A549 (cell line): ENCODE measurements around the gene XDH. TPM values are rescaled to one million over a fixed set of nuclear protein-coding genes. Genes with fewer than 3 reads are reported as not detected.

Experiments used
- ATAC-seq, 2 experiments: fragments of 200-7000 bp in 1 of 2; fragments of >200 bp in 1 of 2; cut with Nextera tagmentation in 1 of 2; cut with Tn5 transposase in 1 of 2; 3 replicates each; pipeline versions ENCODE4 v1.8.0 to v1.9.1; 2018 to 2020; ENCODE audit warnings: mild to moderate bottlenecking in 1 of 2, moderate library complexity in 1 of 2
- CTCF ChIA-PET: fragments of 300-600 bp; sonication (Branson Sonifier 250); formaldehyde crosslinking; extraction: SDS; loops from one replicate; lab custom pipeline; 2021; ENCODE audit warnings: antibody characterized with exemption, inconsistent platforms; lab: Yijun Ruan, JAX
- POLR2A ChIA-PET: fragments of 350-600 bp; formaldehyde crosslinking; extraction: SDS; loops from one replicate; lab custom pipeline; 2021; ENCODE audit warnings: antibody characterized with exemption, inconsistent platforms; lab: Yijun Ruan, JAX
- DNase-seq, 2 experiments: peaks; one replicate each; pipeline versions ENCODE4 v3.0.0 to v3.0.0-alpha.2; 2011 to 2016; ENCODE audit warnings: low read depth in 1 of 2, low spot score in 1 of 2
- FAIRE-seq: peaks from 2 replicates; lab custom pipeline; 2011; peaks lifted over from hg19 to GRCh38; lab: Jason Lieb, UNC
- H3K27ac ChIP-seq, 2 experiments: fragments of >200 bp; sonication (Bioruptor Twin); formaldehyde crosslinking; 3 replicates each; pipeline ENCODE4 v1.5.1; 2016 to 2017
- H3K4me1 ChIP-seq: fragments of >200 bp; sonication (Bioruptor Twin); formaldehyde crosslinking; 3 replicates; pipeline ENCODE4 v1.6.1; 2016
- H3K4me2 ChIP-seq: fragments of >200 bp; sonication (Bioruptor Twin); formaldehyde crosslinking; 3 replicates; pipeline ENCODE4 v1.6.1; 2016
- H3K4me3 ChIP-seq: fragments of >200 bp; sonication (Bioruptor Twin); formaldehyde crosslinking; 3 replicates; pipeline ENCODE4 v1.5.1; 2016
- H3K9me3 ChIP-seq: fragments of >200 bp; sonication (Bioruptor Twin); formaldehyde crosslinking; 3 replicates; pipeline ENCODE4 v1.6.1; 2016
- CBX2 ChIP-seq: fragments of 200-600 bp; sonication (generic); IDR thresholded peaks from 2 replicates; pipeline ENCODE4 v1.6.1; 2016; ENCODE audit warnings: low read depth, mild to moderate bottlenecking, borderline replicate concordance
- CBX8 ChIP-seq: fragments of 200-600 bp; sonication (generic); IDR thresholded peaks from 2 replicates; pipeline ENCODE4 v1.6.1; 2016
- CEBPB ChIP-seq, 2 experiments: fragments of >200 bp in 1 of 2; sonication (Bioruptor Twin) in 1 of 2; formaldehyde crosslinking in 1 of 2; IDR thresholded peaks; 2 replicates each; pipeline ENCODE4 v1.6.1; 2012 to 2016
- CHD2 ChIP-seq: fragments of 150-350 bp; IDR thresholded peaks from 2 replicates; pipeline ENCODE4 v1.6.1; 2014; ENCODE audit warnings: low read length; ENCODE audit not compliant: partially characterized antibody
- CHD4 ChIP-seq: fragments of 200-600 bp; sonication (generic); IDR thresholded peaks from 2 replicates; pipeline ENCODE4 v1.6.1; 2016; ENCODE audit warnings: antibody characterized with exemption, mild to moderate bottlenecking, borderline replicate concordance
- EHMT2 ChIP-seq: fragments of 200-600 bp; sonication (generic); IDR thresholded peaks from 2 replicates; pipeline ENCODE4 v1.6.1; 2016; ENCODE audit warnings: antibody characterized with exemption, low read depth, mild to moderate bottlenecking, moderate library complexity
- EP300 ChIP-seq, 2 experiments: fragments of >200 bp; sonication (Bioruptor Twin); formaldehyde crosslinking; IDR thresholded peaks; 2 replicates in 1 of 2; 3 replicates in 1 of 2; pipeline ENCODE4 v1.6.1; 2016 to 2017
- FOXS1 ChIP-seq: fragments of 250-450 bp; sonication (Bioruptor Pico); IDR thresholded peaks from 2 replicates; pipeline ENCODE4 v1.5.0; 2020; ENCODE audit warnings: mild to moderate bottlenecking, moderate library complexity
- GATA3 ChIP-seq: IDR thresholded peaks from 2 replicates; pipeline ENCODE4 v1.6.1; 2012; ENCODE audit warnings: borderline replicate concordance
- HDAC2 ChIP-seq: fragments of 200-600 bp; sonication (generic); IDR thresholded peaks from 2 replicates; pipeline ENCODE4 v1.6.1; 2016
- MAFK ChIP-seq: fragments of 450-650 bp; IDR thresholded peaks from 2 replicates; pipeline ENCODE4 v1.6.1; 2014; ENCODE audit not compliant: partially characterized antibody
- MAZ ChIP-seq: fragments of 150-350 bp; IDR thresholded peaks from 2 replicates; pipeline ENCODE4 v1.6.1; 2014; ENCODE audit warnings: antibody characterized with exemption, low read depth, low read length, borderline replicate concordance
- NFE2L2 ChIP-seq: fragments of 150-350 bp; conservative IDR thresholded peaks from 2 replicates; pipeline ENCODE4 v1.6.1; 2014; ENCODE audit warnings: low read length
- NPAS2 ChIP-seq: fragments of 250-450 bp; sonication (Bioruptor Pico); IDR thresholded peaks from 2 replicates; pipeline ENCODE4 v1.8.0; 2022; ENCODE audit warnings: mild to moderate bottlenecking, moderate library complexity, borderline replicate concordance
- POLR2A ChIP-seq: IDR thresholded peaks from 2 replicates; pipeline ENCODE4 v1.6.1; 2012; ENCODE audit warnings: mild to moderate bottlenecking, low read length
- RAD21 ChIP-seq, 2 experiments: fragments of >200 bp in 1 of 2; sonication (Bioruptor Twin) in 1 of 2; formaldehyde crosslinking in 1 of 2; IDR thresholded peaks in 1 of 2; conservative IDR thresholded peaks in 1 of 2; 2 replicates in 1 of 2; 3 replicates in 1 of 2; pipeline ENCODE4 v1.6.1; 2012 to 2018; ENCODE audit warnings: inconsistent platforms in 1 of 2
- RARB ChIP-seq: fragments of 250-450 bp; sonication (Bioruptor Pico); IDR thresholded peaks from 2 replicates; pipeline ENCODE4 v1.8.0; 2021; ENCODE audit warnings: mild to moderate bottlenecking, moderate library complexity
- RCOR1 ChIP-seq: fragments of 150-350 bp; IDR thresholded peaks from 2 replicates; pipeline ENCODE4 v1.6.1; 2014; ENCODE audit warnings: antibody characterized with exemption, low read length, low read depth
- RFX5 ChIP-seq: fragments of 450-650 bp; IDR thresholded peaks from 2 replicates; pipeline ENCODE4 v1.7.1; 2014; ENCODE audit warnings: antibody characterized with exemption, mild to moderate bottlenecking, moderate library complexity
- SMC3 ChIP-seq: fragments of >200 bp; sonication (Bioruptor Twin); formaldehyde crosslinking; IDR thresholded peaks from 3 replicates; pipeline ENCODE4 v1.6.1; 2018; ENCODE audit warnings: inconsistent platforms
- TFCP2L1 ChIP-seq: fragments of 250-450 bp; sonication (Bioruptor Pico); IDR thresholded peaks from 2 replicates; pipeline ENCODE4 v1.5.0; 2021; ENCODE audit warnings: mild to moderate bottlenecking
- ZC3H11A ChIP-seq: fragments of 450-650 bp; IDR thresholded peaks from 2 replicates; pipeline ENCODE4 v1.6.1; 2014; ENCODE audit warnings: antibody characterized with exemption, mild to moderate bottlenecking
- ZFP36 ChIP-seq: fragments of 450-650 bp; IDR thresholded peaks from 2 replicates; pipeline ENCODE4 v1.6.1; 2014; ENCODE audit warnings: borderline replicate concordance; ENCODE audit not compliant: partially characterized antibody
- ZNF302 ChIP-seq: fragments of 250-450 bp; sonication (Bioruptor Pico); IDR thresholded peaks from 2 replicates; pipeline ENCODE4 v1.9.0; 2021; ENCODE audit warnings: inconsistent platforms, mild to moderate bottlenecking, moderate library complexity
- WGBS: methylation state at CpG from one replicate; pipeline ENCODE4 v1.1.6; 2017; ENCODE audit errors: missing lambda C conversion rate; 5-methylcytosine and 5-hydroxymethylcytosine counted together
- polyA plus RNA-seq, 4 experiments: library from polyadenylated mRNA; depleted of rRNA in 3 of 4; stranded (reverse); fragments of >200 nt; fragmentation: RNase III in 1 of 4; extraction: RNeasy Plus Mini Kit Qiagen cat#74134 plus additional on column Dnase treatment in 1 of 4; gene quantifications; 2 replicates in 3 of 4; 3 replicates in 1 of 4; pipeline ENCODE4 v1.2.3, GENCODE V29; 2011 to 2017
- TF ChIP-seq, protein P1 (sequence below): fragments of 150-350 bp; IDR thresholded peaks from 2 replicates; pipeline ENCODE4 v1.6.1; 2014; ENCODE audit warnings: low read depth, mild to moderate bottlenecking, low read length
- TF ChIP-seq, protein P2 (sequence below): fragments of >200 bp; sonication (Bioruptor Twin); formaldehyde crosslinking; IDR thresholded peaks from 3 replicates; pipeline ENCODE4 v1.5.1; 2016
- TF ChIP-seq, protein P3 (sequence below): fragments of >200 bp; sonication (Bioruptor Twin); formaldehyde crosslinking; IDR thresholded peaks from 2 replicates; pipeline ENCODE4 v1.6.1; 2016
- TF ChIP-seq, protein P4 (sequence below): IDR thresholded peaks from 2 replicates; pipeline ENCODE4 v1.6.1; 2012; ENCODE audit warnings: low read depth, borderline replicate concordance

Gene XDH
- polyA plus RNA-seq, 2 of the 4 experiments (the other 2 are of a cell fraction): 0.71 to 1.1 TPM

DNA sequence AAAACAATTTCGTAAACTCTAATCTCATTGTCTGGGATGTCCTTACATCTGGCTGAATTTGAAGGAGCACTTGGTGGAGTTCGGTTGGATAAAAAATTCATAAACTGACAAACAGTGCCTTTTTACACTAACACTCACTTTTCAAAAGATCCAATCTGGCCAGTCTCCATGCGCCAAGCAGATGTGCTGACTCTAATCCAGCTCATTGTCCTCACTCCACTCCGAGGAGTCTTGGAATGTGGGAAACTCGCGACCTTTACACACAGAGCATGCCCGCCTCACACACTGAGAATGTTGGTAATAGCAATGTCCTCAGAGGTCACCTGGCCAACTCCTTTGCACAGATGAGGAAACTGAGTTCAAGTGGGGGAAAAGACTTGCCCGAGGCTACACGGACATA is 66.8 kb downstream of the XDH start:
- CTCF ChIA-PET: interaction anchor here (0.8 to 4.2 kb wide), 4 partner anchors 7 to 636 kb away, joined by 3 to 19 read pairs (median 10); no protein-coding TSS in a partner anchor
- 74% methylated on average over 9 of the region's 9 CpGs for WGBS
- DNase-seq: peak in 1 of 2 experiments; percentile 16
- H3K27ac ChIP-seq: no peak overlapping the region
- no peak overlapping the region for H3K4me3 ChIP-seq
- POLR2A ChIA-PET: no interaction called here
- no peaks in the 10 kb centered on the region for H3K4me1 ChIP-seq
- ATAC-seq: no peak
- H3K4me2 ChIP-seq: no peak overlapping the region
- FAIRE-seq: no peak
- no peak for TF ChIP-seq NFE2L2
- no peak for TF ChIP-seq CBX2
- TF ChIP-seq RARB (CRISPR knock-in tag): no peak
- no peak for TF ChIP-seq ZNF302 (CRISPR knock-in tag)
- TF ChIP-seq POLR2A: no peak
- TF ChIP-seq ZFP36: no peak
- no peak for TF ChIP-seq NPAS2 (CRISPR knock-in tag)
- TF ChIP-seq GATA3: no peak
- TF ChIP-seq RAD21 (conservative IDR thresholded peaks at IDR 0.05 in 1 of 2, IDR thresholded peaks at IDR 0.05 in 1 of 2): no peak
- no peak for TF ChIP-seq RFX5
- no peak for TF ChIP-seq FOXS1 (CRISPR knock-in tag)
- no peak for TF ChIP-seq ZC3H11A
- TF ChIP-seq, all 56 proteins: peak for 0
- no peaks in the 10 kb centered on the region for H3K9me3 ChIP-seq

DNA sequence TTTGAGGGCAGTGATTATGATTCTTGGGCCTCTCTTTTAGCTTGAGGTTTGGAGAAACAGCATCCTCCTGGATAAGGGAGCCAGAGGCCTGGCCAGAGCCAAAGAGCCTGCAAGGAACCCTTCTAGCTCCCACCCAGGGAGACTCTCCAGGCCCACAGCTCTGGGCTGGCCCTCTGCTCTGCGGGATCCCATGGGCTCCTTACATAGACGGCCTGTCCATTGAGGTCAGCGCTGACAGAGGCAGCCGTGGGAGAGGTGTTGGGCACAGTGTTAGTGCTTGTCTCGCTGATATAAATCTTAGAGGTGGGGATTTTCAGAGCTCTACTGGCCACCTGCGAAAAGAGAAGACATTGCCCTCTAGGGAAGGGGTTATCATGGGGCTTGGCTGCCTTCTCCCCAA is 67.2 kb downstream of the XDH start:
- ATAC-seq: peak in 1 of 2 experiments; percentile 28; a peak in 2 of 6 replicates
- Histone ChIP-seq H3K27ac (no peak overlapping the region), H3K4me2 (no peak overlapping the region), H3K4me3 (no peak overlapping the region), H3K4me1 (no peaks in the 10 kb centered on the region), H3K9me3 (no peaks in the 10 kb centered on the region)
- POLR2A ChIA-PET: no interaction called here
- no peak for FAIRE-seq
- CTCF ChIA-PET: interaction anchor here (0.8 to 4.2 kb wide), 4 partner anchors 8 to 636 kb away, joined by 3 to 19 read pairs (median 10); no protein-coding TSS in a partner anchor
- TF ChIP-seq ZNF302 (CRISPR knock-in tag) (no peak), RCOR1 (no peak), TFCP2L1 (no peak), CHD4 (no peak), NFE2L2 (no peak), ZC3H11A (no peak), EP300 (IDR thresholded peaks at IDR 0.05) (no peak), HDAC2 (no peak)
- TF ChIP-seq, protein P1, sequence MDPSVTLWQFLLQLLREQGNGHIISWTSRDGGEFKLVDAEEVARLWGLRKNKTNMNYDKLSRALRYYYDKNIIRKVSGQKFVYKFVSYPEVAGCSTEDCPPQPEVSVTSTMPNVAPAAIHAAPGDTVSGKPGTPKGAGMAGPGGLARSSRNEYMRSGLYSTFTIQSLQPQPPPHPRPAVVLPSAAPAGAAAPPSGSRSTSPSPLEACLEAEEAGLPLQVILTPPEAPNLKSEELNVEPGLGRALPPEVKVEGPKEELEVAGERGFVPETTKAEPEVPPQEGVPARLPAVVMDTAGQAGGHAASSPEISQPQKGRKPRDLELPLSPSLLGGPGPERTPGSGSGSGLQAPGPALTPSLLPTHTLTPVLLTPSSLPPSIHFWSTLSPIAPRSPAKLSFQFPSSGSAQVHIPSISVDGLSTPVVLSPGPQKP: no peak
- TF ChIP-seq, protein P2, sequence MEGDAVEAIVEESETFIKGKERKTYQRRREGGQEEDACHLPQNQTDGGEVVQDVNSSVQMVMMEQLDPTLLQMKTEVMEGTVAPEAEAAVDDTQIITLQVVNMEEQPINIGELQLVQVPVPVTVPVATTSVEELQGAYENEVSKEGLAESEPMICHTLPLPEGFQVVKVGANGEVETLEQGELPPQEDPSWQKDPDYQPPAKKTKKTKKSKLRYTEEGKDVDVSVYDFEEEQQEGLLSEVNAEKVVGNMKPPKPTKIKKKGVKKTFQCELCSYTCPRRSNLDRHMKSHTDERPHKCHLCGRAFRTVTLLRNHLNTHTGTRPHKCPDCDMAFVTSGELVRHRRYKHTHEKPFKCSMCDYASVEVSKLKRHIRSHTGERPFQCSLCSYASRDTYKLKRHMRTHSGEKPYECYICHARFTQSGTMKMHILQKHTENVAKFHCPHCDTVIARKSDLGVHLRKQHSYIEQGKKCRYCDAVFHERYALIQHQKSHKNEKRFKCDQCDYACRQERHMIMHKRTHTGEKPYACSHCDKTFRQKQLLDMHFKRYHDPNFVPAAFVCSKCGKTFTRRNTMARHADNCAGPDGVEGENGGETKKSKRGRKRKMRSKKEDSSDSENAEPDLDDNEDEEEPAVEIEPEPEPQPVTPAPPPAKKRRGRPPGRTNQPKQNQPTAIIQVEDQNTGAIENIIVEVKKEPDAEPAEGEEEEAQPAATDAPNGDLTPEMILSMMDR: no peak
- TF ChIP-seq, protein P3, sequence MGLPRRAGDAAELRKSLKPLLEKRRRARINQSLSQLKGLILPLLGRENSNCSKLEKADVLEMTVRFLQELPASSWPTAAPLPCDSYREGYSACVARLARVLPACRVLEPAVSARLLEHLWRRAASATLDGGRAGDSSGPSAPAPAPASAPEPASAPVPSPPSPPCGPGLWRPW: no peak
- no peak for DNase-seq
- 83% methylated on average over 6 of the region's 6 CpGs for WGBS

DNA sequence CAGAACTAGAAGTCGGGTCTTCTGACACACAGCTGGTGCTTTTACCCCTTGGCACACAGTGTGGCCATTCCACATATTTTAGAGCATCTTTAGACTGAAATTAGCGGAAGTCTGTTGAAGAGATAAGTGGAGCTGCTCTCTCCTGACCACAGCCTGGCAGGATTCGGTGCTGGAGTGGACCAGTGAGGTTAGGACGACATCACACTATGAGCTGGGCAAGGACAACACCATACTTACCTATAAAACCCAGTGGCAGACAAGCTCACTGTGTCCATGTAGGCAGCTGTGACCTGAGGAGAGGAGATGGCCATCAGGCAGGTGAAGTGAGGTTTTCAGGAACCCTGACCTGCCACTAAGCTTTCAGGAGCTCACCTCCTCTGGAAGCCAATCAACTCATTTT is 70.1 kb downstream of the XDH start:
- Histone ChIP-seq H3K27ac (no peak overlapping the region), H3K4me1 (no peaks in the 10 kb centered on the region), H3K9me3 (no peaks in the 10 kb centered on the region), H3K4me2 (no peak overlapping the region), H3K4me3 (no peak overlapping the region)
- WGBS: 53% methylated on average over 4 of the region's 4 CpGs
- ChIA-PET CTCF (interaction anchor here (0.6 to 4.2 kb wide), 8 partner anchors 10 to 404 kb away, joined by 3 to 19 read pairs (median 4); no protein-coding TSS in a partner anchor), POLR2A (no interaction called here)
- TF ChIP-seq POLR2A (no peak), CHD2 (no peak), CEBPB (IDR thresholded peaks at IDR 0.05) (no peak), MAFK (no peak), MAZ (no peak), CBX8 (no peak), SMC3 (no peak), EP300 (IDR thresholded peaks at IDR 0.05) (no peak), EHMT2 (no peak)
- TF ChIP-seq, protein P4, sequence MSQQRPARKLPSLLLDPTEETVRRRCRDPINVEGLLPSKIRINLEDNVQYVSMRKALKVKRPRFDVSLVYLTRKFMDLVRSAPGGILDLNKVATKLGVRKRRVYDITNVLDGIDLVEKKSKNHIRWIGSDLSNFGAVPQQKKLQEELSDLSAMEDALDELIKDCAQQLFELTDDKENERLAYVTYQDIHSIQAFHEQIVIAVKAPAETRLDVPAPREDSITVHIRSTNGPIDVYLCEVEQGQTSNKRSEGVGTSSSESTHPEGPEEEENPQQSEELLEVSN: no peak
- TF ChIP-seq, protein P3: no peak
- ATAC-seq (no peak), FAIRE-seq (no peak), DNase-seq (no peak)
